Panc1 (cell line): Measurements from ENCODE around the gene CWC22. TPM values are rescaled to one million over a fixed set of nuclear protein-coding genes. Genes with fewer than 3 reads are reported as not detected.

Experiments
- ATAC-seq: fragments of 200-7000 bp; cut with Tn5 transposase; 2 replicates; pipeline ENCODE4 v1.9.1; 2020; ENCODE audit warnings: mild to moderate bottlenecking, moderate library complexity
- BruUV-seq: library from RNA; stranded (reverse); fragments of 400-500 nt; replicated peaks from 2 replicates; lab custom pipeline; 2021; lab: Mats Ljungman, UMichigan
- CTCF ChIA-PET: fragments of 300-600 bp; sonication (Branson Sonifier 250); formaldehyde crosslinking; loops from one replicate; lab custom pipeline; 2022; ENCODE audit warnings: antibody characterized with exemption; lab: Charles Lee
- POLR2A ChIA-PET: fragments of 300-600 bp; sonication (Branson Sonifier 250); formaldehyde crosslinking; loops from one replicate; lab custom pipeline; 2022; ENCODE audit warnings: antibody characterized with exemption; lab: Charles Lee
- DNase-seq: peaks from one replicate; pipeline ENCODE4 v3.0.0-alpha.2; 2010; ENCODE audit warnings: low read depth, low spot score
- H3K27ac ChIP-seq: 2 replicates; pipeline ENCODE4 v1.5.1; 2011; ENCODE audit warnings: mild to moderate bottlenecking, low read length, inconsistent platforms
- H3K27me3 ChIP-seq: fragments of 200-500 bp; sonication (Bioruptor generic); 2 replicates; pipeline ENCODE4 v1.6.0; 2014; ENCODE audit warnings: low read length, inconsistent platforms; ENCODE audit not compliant: control insufficient read depth, insufficient read depth
- H3K36me3 ChIP-seq: fragments of 200-500 bp; sonication (Bioruptor generic); 2 replicates; pipeline ENCODE4 v1.5.1; 2014; ENCODE audit warnings: inconsistent platforms, mild to moderate bottlenecking, low read length, moderate library complexity; ENCODE audit not compliant: control insufficient read depth, insufficient read depth
- H3K4me1 ChIP-seq: 2 replicates; pipeline ENCODE4 v1.5.1; 2011; ENCODE audit warnings: inconsistent platforms, mild to moderate bottlenecking, low read length, moderate library complexity; ENCODE audit not compliant: control insufficient read depth, insufficient read depth
- H3K4me3 ChIP-seq, 2 experiments: 2 replicates each; pipeline ENCODE4 v1.5.1; 2011 to 2012; ENCODE audit warnings: low read depth in 2 of 2, low read length in 2 of 2, mild to moderate bottlenecking in 2 of 2, inconsistent platforms in 1 of 2, moderate library complexity in 1 of 2
- H3K9me3 ChIP-seq: fragments of 200-500 bp; sonication (Bioruptor generic); 2 replicates; pipeline ENCODE4 v1.5.1; 2014; ENCODE audit warnings: low read depth, mild to moderate bottlenecking, inconsistent platforms, low read length, moderate library complexity; ENCODE audit not compliant: control insufficient read depth, insufficient read depth
- POLR2AphosphoS5 ChIP-seq: IDR thresholded peaks from 2 replicates; pipeline ENCODE4 v1.6.1; 2012; ENCODE audit warnings: mild to moderate bottlenecking, low read depth, low read length, moderate library complexity
- SIN3A ChIP-seq: IDR thresholded peaks from 2 replicates; pipeline ENCODE4 v1.6.1; 2012; ENCODE audit warnings: low read depth, mild to moderate bottlenecking, low read length, moderate library complexity, borderline replicate concordance; ENCODE audit not compliant: insufficient read depth
- TCF7L2 ChIP-seq: IDR thresholded peaks from 2 replicates; pipeline ENCODE4 v1.6.1; 2011; ENCODE audit warnings: mild to moderate bottlenecking, low read depth, low read length, inconsistent platforms
- in situ Hi-C: cut with HindIII; loops from 2 replicates; pipeline ENCODE4 v1.10.0; 2016; ENCODE audit warnings: low sequenced_read_pairs, low pct_unique_long_range_greater_than_20kb
- intact Hi-C: fragments of 100-400 bp; cut with micrococcal nuclease; formaldehyde crosslinking; loops from one replicate; pipeline ENCODE4 v1.10.0; 2022; ENCODE audit not compliant: unreplicated experiment
- total RNA-seq: library from RNA; stranded (reverse); gene quantifications from one replicate; pipeline ENCODE4 v1.2.1, GENCODE V29; 2021; ENCODE audit not compliant: unreplicated experiment
- TF ChIP-seq, protein P1 (sequence below), 2 experiments: IDR thresholded peaks; 2 replicates each; pipeline ENCODE4 v1.6.1; 2011 to 2012; ENCODE audit warnings: low read depth in 2 of 2, control low read depth in 1 of 2, low read length in 1 of 2, mild to moderate bottlenecking in 1 of 2, moderate library complexity in 1 of 2; ENCODE audit not compliant: insufficient read depth in 1 of 2
- TF ChIP-seq, protein P2 (sequence below): fragments of 450-650 bp; IDR thresholded peaks from 2 replicates; pipeline ENCODE4 v1.5.1; 2017; ENCODE audit warnings: mild to moderate bottlenecking

Gene CWC22
- total RNA-seq, 1 experiment from 2014 or later: 17.2 TPM

GRCh38 chr2:180046776-180047175 is 39.7 kb upstream of the CWC22 start:
- CTCF ChIA-PET: no interaction called here
- Histone ChIP-seq H3K27ac (no peak overlapping the region), H3K4me3 (no peak overlapping the region), H3K36me3 (no peaks in the 10 kb centered on the region), H3K9me3 (no peaks in the 10 kb centered on the region), H3K27me3 (no peaks in the 10 kb centered on the region), H3K4me1 (no peaks in the 10 kb centered on the region)
- intact Hi-C loops (no loop called here), in situ Hi-C loops (no loop called here)
- DNase-seq (no peak), ATAC-seq (no peak)
- no TSS peak for BruUV-seq
- TF ChIP-seq TCF7L2 (no peak), POLR2AphosphoS5 (no peak), SIN3A (no peak)
- TF ChIP-seq, protein P1, sequence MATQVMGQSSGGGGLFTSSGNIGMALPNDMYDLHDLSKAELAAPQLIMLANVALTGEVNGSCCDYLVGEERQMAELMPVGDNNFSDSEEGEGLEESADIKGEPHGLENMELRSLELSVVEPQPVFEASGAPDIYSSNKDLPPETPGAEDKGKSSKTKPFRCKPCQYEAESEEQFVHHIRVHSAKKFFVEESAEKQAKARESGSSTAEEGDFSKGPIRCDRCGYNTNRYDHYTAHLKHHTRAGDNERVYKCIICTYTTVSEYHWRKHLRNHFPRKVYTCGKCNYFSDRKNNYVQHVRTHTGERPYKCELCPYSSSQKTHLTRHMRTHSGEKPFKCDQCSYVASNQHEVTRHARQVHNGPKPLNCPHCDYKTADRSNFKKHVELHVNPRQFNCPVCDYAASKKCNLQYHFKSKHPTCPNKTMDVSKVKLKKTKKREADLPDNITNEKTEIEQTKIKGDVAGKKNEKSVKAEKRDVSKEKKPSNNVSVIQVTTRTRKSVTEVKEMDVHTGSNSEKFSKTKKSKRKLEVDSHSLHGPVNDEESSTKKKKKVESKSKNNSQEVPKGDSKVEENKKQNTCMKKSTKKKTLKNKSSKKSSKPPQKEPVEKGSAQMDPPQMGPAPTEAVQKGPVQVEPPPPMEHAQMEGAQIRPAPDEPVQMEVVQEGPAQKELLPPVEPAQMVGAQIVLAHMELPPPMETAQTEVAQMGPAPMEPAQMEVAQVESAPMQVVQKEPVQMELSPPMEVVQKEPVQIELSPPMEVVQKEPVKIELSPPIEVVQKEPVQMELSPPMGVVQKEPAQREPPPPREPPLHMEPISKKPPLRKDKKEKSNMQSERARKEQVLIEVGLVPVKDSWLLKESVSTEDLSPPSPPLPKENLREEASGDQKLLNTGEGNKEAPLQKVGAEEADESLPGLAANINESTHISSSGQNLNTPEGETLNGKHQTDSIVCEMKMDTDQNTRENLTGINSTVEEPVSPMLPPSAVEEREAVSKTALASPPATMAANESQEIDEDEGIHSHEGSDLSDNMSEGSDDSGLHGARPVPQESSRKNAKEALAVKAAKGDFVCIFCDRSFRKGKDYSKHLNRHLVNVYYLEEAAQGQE (IDR thresholded peaks at IDR 0.05; ENCODE audit: insufficient read depth in 1 of 2, low read depth in 2 of 2, low read length in 1 of 2): no peak
- TF ChIP-seq, protein P2, sequence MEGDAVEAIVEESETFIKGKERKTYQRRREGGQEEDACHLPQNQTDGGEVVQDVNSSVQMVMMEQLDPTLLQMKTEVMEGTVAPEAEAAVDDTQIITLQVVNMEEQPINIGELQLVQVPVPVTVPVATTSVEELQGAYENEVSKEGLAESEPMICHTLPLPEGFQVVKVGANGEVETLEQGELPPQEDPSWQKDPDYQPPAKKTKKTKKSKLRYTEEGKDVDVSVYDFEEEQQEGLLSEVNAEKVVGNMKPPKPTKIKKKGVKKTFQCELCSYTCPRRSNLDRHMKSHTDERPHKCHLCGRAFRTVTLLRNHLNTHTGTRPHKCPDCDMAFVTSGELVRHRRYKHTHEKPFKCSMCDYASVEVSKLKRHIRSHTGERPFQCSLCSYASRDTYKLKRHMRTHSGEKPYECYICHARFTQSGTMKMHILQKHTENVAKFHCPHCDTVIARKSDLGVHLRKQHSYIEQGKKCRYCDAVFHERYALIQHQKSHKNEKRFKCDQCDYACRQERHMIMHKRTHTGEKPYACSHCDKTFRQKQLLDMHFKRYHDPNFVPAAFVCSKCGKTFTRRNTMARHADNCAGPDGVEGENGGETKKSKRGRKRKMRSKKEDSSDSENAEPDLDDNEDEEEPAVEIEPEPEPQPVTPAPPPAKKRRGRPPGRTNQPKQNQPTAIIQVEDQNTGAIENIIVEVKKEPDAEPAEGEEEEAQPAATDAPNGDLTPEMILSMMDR: no peak
- POLR2A ChIA-PET: no interaction called here

DNA sequence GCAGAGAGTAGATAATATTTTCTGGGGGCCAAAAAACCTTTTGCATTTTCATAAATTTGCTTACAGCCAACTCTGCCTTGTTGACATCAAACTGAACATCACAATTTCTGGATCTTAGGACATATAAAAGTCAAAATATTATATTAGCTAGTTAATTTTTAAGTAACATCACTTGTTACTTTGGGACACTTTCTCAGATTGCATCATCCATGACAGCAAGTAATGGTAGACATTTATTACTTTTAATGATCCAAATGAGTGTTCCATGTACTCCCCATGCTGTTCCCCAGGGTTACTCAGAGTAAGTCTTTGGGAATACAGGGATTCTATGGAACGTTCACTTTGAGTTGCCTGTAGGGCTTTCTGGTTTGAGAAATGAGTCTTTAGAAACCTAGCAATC is 39.1 kb upstream of the CWC22 start:
- ChIA-PET POLR2A (no interaction called here), CTCF (no interaction called here)
- intact Hi-C loops: no loop called here
- Histone ChIP-seq H3K27me3 (no peaks in the 10 kb centered on the region), H3K4me1 (no peaks in the 10 kb centered on the region), H3K36me3 (no peaks in the 10 kb centered on the region), H3K27ac (no peak overlapping the region), H3K4me3 (no peak overlapping the region), H3K9me3 (no peaks in the 10 kb centered on the region)
- TF ChIP-seq SIN3A (no peak), TCF7L2 (no peak), POLR2AphosphoS5 (no peak)
- TF ChIP-seq, protein P2: no peak
- TF ChIP-seq, protein P1 (IDR thresholded peaks at IDR 0.05; ENCODE audit: insufficient read depth in 1 of 2, low read depth in 2 of 2, low read length in 1 of 2): no peak
- no TSS peak for BruUV-seq
- in situ Hi-C loops: no loop called here
- no peak for DNase-seq
- no peak for ATAC-seq
